Nephron progenitor cell (in vitro differentiated cells): ENCODE data around the gene CEPT1.

ENCODE experiments used
- DNase-seq: peaks from one replicate; pipeline ENCODE4 v3.0.0; 2021
- H3K27ac Mint-ChIP-seq: 2 replicates; pipeline ENCODE4 v1.8.0; 2021; ENCODE audit warnings: mild to moderate bottlenecking, moderate library complexity, mixed read lengths
- H3K27me3 Mint-ChIP-seq: 2 replicates; pipeline ENCODE4 v1.8.0; 2021; ENCODE audit warnings: mild to moderate bottlenecking, low read depth, mixed read lengths; ENCODE audit not compliant: poor library complexity
- H3K36me3 Mint-ChIP-seq: 2 replicates; pipeline ENCODE4 v1.8.0; 2021; ENCODE audit warnings: low read depth, mixed read lengths
- H3K4me1 Mint-ChIP-seq: 2 replicates; pipeline ENCODE4 v1.8.0; 2021; ENCODE audit warnings: mixed read lengths
- H3K4me3 Mint-ChIP-seq: 2 replicates; pipeline ENCODE4 v1.8.0; 2021; ENCODE audit warnings: mild to moderate bottlenecking, moderate library complexity, mixed read lengths
- H3K9me3 Mint-ChIP-seq: 2 replicates; pipeline ENCODE4 v1.8.0; 2021; ENCODE audit warnings: mild to moderate bottlenecking, moderate library complexity, mixed read lengths
- CTCF ChIP-seq: fragments of 200-600 bp; sonication (generic); IDR thresholded peaks from 2 replicates; pipeline ENCODE4 v1.5.0; 2021; ENCODE audit warnings: antibody characterized with exemption

The CEPT1 gene

GRCh38 chr1:111204201-111204982 lies 64.4 kb downstream of the CEPT1 start:
- H3K27ac Mint-ChIP-seq: no peak overlapping the region
- H3K4me3 Mint-ChIP-seq: peak overlapping the region; percentile 68
- peaks cover 6% of the 10 kb centered on the region for H3K9me3 Mint-ChIP-seq
- peaks cover 10% of the 10 kb centered on the region for H3K4me1 Mint-ChIP-seq
- no peaks in the 10 kb centered on the region for H3K36me3 Mint-ChIP-seq
- H3K27me3 Mint-ChIP-seq: peaks cover 67% of the 10 kb centered on the region
- TF ChIP-seq CTCF: no peak
- peak; percentile 23 for DNase-seq

GRCh38 chr1:111204983-111205713 lies 65.1 kb downstream of the CEPT1 start:
- Mint-ChIP-seq H3K27me3 (peaks cover 64% of the 10 kb centered on the region), H3K36me3 (no peaks in the 10 kb centered on the region), H3K4me3 (peak overlapping the region; percentile 68), H3K9me3 (peaks cover 6% of the 10 kb centered on the region), H3K4me1 (peaks cover 10% of the 10 kb centered on the region), H3K27ac (no peak overlapping the region)
- no peak for TF ChIP-seq CTCF
- no peak for DNase-seq

GRCh38 chr1:111205714-111206050 lies 65.7 kb downstream of the CEPT1 start:
- no peak for TF ChIP-seq CTCF
- Mint-ChIP-seq H3K9me3 (peaks cover 6% of the 10 kb centered on the region), H3K36me3 (no peaks in the 10 kb centered on the region), H3K4me3 (peak overlapping the region; percentile 22), H3K27ac (no peak overlapping the region), H3K4me1 (peaks cover 10% of the 10 kb centered on the region), H3K27me3 (peaks cover 60% of the 10 kb centered on the region)
- no peak for DNase-seq

- TF ChIP-seq CTCF: no peak
- H3K4me3 Mint-ChIP-seq: no peak overlapping the region
- peaks cover 10% of the 10 kb centered on the region for H3K4me1 Mint-ChIP-seq
- H3K9me3 Mint-ChIP-seq: peaks cover 6% of the 10 kb centered on the region
- no peak for DNase-seq
- peaks cover 41% of the 10 kb centered on the region for H3K27me3 Mint-ChIP-seq
- H3K36me3 Mint-ChIP-seq: no peaks in the 10 kb centered on the region
- no peak overlapping the region for H3K27ac Mint-ChIP-seq
Observed at GRCh38 chr1:111208921-111209320, 68.9 kb downstream of the CEPT1 start.

GRCh38 chr1:111209622-111210021 lies 69.6 kb downstream of the CEPT1 start:
- peaks cover 5% of the 10 kb centered on the region for H3K9me3 Mint-ChIP-seq
- TF ChIP-seq CTCF: no peak
- no peaks in the 10 kb centered on the region for H3K36me3 Mint-ChIP-seq
- H3K4me3 Mint-ChIP-seq: no peak overlapping the region
- no peak for DNase-seq
- no peak overlapping the region for H3K27ac Mint-ChIP-seq
- H3K27me3 Mint-ChIP-seq: peaks cover 38% of the 10 kb centered on the region
- peaks cover 13% of the 10 kb centered on the region for H3K4me1 Mint-ChIP-seq
